Lung (tissue), 12 donors: ENCODE measurements around the gene CAPZB. TPM values are rescaled to one million over a fixed set of nuclear protein-coding genes. Genes with fewer than 3 reads are reported as not detected.

Experiments
- ATAC-seq: fragments of 200-7000 bp; cut with Tn5 transposase; one replicate; pipeline ENCODE4 v1.9.1; 2020; ENCODE audit warnings: moderate number of reproducible peaks; ENCODE audit not compliant: insufficient read depth, low FRiP score
- DNase-seq, 3 donors: peaks; one replicate each; pipeline ENCODE4 v3.0.0-alpha.2; 2013 to 2017
- H3K27ac ChIP-seq, 2 donors: one replicate each; pipeline ENCODE4 v1.5.1; 2013; ENCODE audit warnings: mild to moderate bottlenecking in 2 of 2, moderate library complexity in 2 of 2, control low read depth in 1 of 2, inconsistent platforms in 1 of 2, low read depth in 1 of 2, low read length in 1 of 2
- H3K27me3 ChIP-seq, 3 donors: one replicate each; pipeline ENCODE4 v1.5.1; 2013; ENCODE audit warnings: low read length in 2 of 3; ENCODE audit not compliant: control insufficient read depth in 3 of 3, insufficient read depth in 3 of 3
- H3K36me3 ChIP-seq, 4 donors: one replicate each; pipeline ENCODE4 v1.5.1; 2013; ENCODE audit warnings: low read length in 4 of 4, mild to moderate bottlenecking in 1 of 4, moderate library complexity in 1 of 4; ENCODE audit not compliant: control insufficient read depth in 4 of 4, insufficient read depth in 4 of 4
- H3K4me1 ChIP-seq, 5 donors: one replicate each; pipeline ENCODE4 v1.5.1; 2013; ENCODE audit warnings: low read length in 5 of 5, mild to moderate bottlenecking in 2 of 5, moderate library complexity in 1 of 5; ENCODE audit not compliant: control insufficient read depth in 5 of 5, insufficient read depth in 5 of 5
- H3K4me3 ChIP-seq: one replicate; pipeline ENCODE4 v1.5.1; 2013; ENCODE audit warnings: mild to moderate bottlenecking, control low read depth, moderate library complexity
- H3K9ac ChIP-seq, 2 donors: one replicate each; pipeline ENCODE4 v1.5.1; 2013; ENCODE audit warnings: low read length in 2 of 2, control low read depth in 1 of 2; ENCODE audit not compliant: insufficient read depth in 1 of 2
- H3K9me3 ChIP-seq, 4 donors: one replicate each; pipeline ENCODE4 v1.5.1; 2013; ENCODE audit warnings: low read length in 3 of 4, mild to moderate bottlenecking in 1 of 4, moderate library complexity in 1 of 4; ENCODE audit not compliant: control insufficient read depth in 4 of 4, insufficient read depth in 3 of 4
- CTCF ChIP-seq: IDR thresholded peaks from 2 replicates; pipeline ENCODE4 v1.5.1; 2012; ENCODE audit warnings: mild to moderate bottlenecking; ENCODE audit errors: control extremely low read depth, extremely low read depth
- WGBS, 2 donors: extraction: QIAGEN DNeasy Blood & Tissue Kit; methylation state at CpG; one replicate each; pipeline ENCODE4 v1.1.7; 2013; 5-methylcytosine and 5-hydroxymethylcytosine counted together
- polyA plus RNA-seq, 2 donors: library from polyadenylated mRNA; stranded (reverse); fragments of 200-250 nt; gene quantifications; one replicate each; pipeline ENCODE4 v1.2.1, GENCODE V29; 2013
- total RNA-seq, 2 donors: library from RNA; depleted of rRNA in 1 of 2; stranded (reverse); fragments of >200 nt in 1 of 2; gene quantifications; one replicate each; pipeline ENCODE4 v1.2.1, GENCODE V29; 2014 to 2021
- donor health status: control.
- donor health status: control.
- donor health status: Bipolar disorder and iron deficiency.
- donor health status: healthy.
- donor health status: DM: yes; HTN: yes; CAD: no.

CAPZB gene
- total and polyA plus RNA-seq, 4 donors: 94.7 to 339 (median 278) TPM

GRCh38 chr1:19489996-19490395 lies 4.7 kb upstream of the CAPZB start:
- no peaks in the 10 kb centered on the region for H3K27me3 ChIP-seq
- ATAC-seq (no peak), DNase-seq (no peak)
- H3K4me3 ChIP-seq: no peak overlapping the region
- peaks cover 0 to 7% (median 2%) of the 10 kb centered on the region in 5 donors for H3K4me1 ChIP-seq
- H3K36me3 ChIP-seq: no peaks in the 10 kb centered on the region
- no peak overlapping the region for H3K27ac ChIP-seq
- TF ChIP-seq CTCF: no peak
- WGBS, 2 donors: 78 to 95% methylated on average over 2 of the region's 2 CpGs
- H3K9ac ChIP-seq: no peak overlapping the region
- H3K9me3 ChIP-seq: no peaks in the 10 kb centered on the region

GRCh38 chr1:19488136-19488535 lies 2.8 kb upstream of the CAPZB start:
- no peak for DNase-seq
- peaks cover 4 to 18% (median 10%) of the 10 kb centered on the region in 5 donors for H3K4me1 ChIP-seq
- H3K27ac ChIP-seq: peak overlapping the region in 1 of 2 donors; percentile 53
- H3K36me3 ChIP-seq: peaks cover 0 to 9% (median 5%) of the 10 kb centered on the region in 4 donors
- no peak overlapping the region for H3K4me3 ChIP-seq
- H3K9ac ChIP-seq: no peak overlapping the region
- ATAC-seq: no peak
- 71 to 80% methylated on average over 7 of the region's 7 CpGs for WGBS, 2 donors
- no peak for TF ChIP-seq CTCF
- H3K9me3 ChIP-seq: no peaks in the 10 kb centered on the region
- H3K27me3 ChIP-seq: no peaks in the 10 kb centered on the region

- Histone ChIP-seq H3K4me3 (peak overlapping the region; percentile 91), H3K27ac (peak overlapping the region; percentile 96 to 97), H3K9ac (peak overlapping the region; percentile 69 to 76), H3K4me1 (peaks cover 14 to 42% (median 23%) of the 10 kb centered on the region in 5 donors), H3K9me3 (no peaks in the 10 kb centered on the region), H3K27me3 (no peaks in the 10 kb centered on the region), H3K36me3 (peaks cover 0 to 14% (median 10%) of the 10 kb centered on the region in 4 donors)
- ATAC-seq: peak; percentile 0
- DNase-seq: no peak
- 1% methylated on average over 24 to 29 of the region's 29 CpGs for WGBS, 2 donors
- TF ChIP-seq CTCF: no peak
Observed at GRCh38 chr1:19484798-19485361, 459 bp downstream of the CAPZB start.
